Liver (tissue), 9 donors: Measurements from ENCODE around the gene MID2. TPM values are rescaled to one million over a fixed set of nuclear protein-coding genes. Genes with fewer than 3 reads are reported as not detected.

Experiments
- DNase-seq: peaks from one replicate; pipeline ENCODE4 v3.0.0-alpha.2; 2017; ENCODE audit warnings: low spot score
- H3K27ac ChIP-seq, 2 donors: one replicate each; pipeline ENCODE4 v1.7.0; 2013; ENCODE audit warnings: inconsistent platforms in 2 of 2, low read length in 2 of 2, control low read depth in 1 of 2, low read depth in 1 of 2, mild to moderate bottlenecking in 1 of 2
- H3K27me3 ChIP-seq, 4 donors: one replicate each; pipeline versions ENCODE4 v1.6.1 to v1.7.0; 2013; ENCODE audit warnings: low read length in 3 of 4, inconsistent platforms in 1 of 4, mild to moderate bottlenecking in 1 of 4, moderate library complexity in 1 of 4; ENCODE audit not compliant: control insufficient read depth in 4 of 4, insufficient read depth in 4 of 4
- H3K36me3 ChIP-seq, 4 donors: one replicate each; pipeline versions ENCODE4 v1.6.1 to v1.7.0; 2013; ENCODE audit warnings: low read length in 3 of 4, mild to moderate bottlenecking in 3 of 4, low read depth in 1 of 4, moderate library complexity in 1 of 4; ENCODE audit not compliant: control insufficient read depth in 4 of 4, insufficient read depth in 3 of 4
- H3K4me1 ChIP-seq, 4 donors: one replicate each; pipeline versions ENCODE4 v1.6.1 to v1.7.0; 2013; ENCODE audit warnings: low read length in 3 of 4, mild to moderate bottlenecking in 3 of 4, moderate library complexity in 1 of 4; ENCODE audit not compliant: control insufficient read depth in 4 of 4, insufficient read depth in 4 of 4
- H3K4me3 ChIP-seq, 3 donors: one replicate each; pipeline versions ENCODE4 v1.6.1 to v1.7.0; 2013; ENCODE audit warnings: low read length in 3 of 3, control low read depth in 1 of 3, low read depth in 1 of 3, mild to moderate bottlenecking in 1 of 3
- H3K9ac ChIP-seq, 2 donors: one replicate each; pipeline ENCODE4 v1.7.0; 2013; ENCODE audit warnings: low read length in 2 of 2, mild to moderate bottlenecking in 2 of 2, moderate library complexity in 2 of 2, control low read depth in 1 of 2, low read depth in 1 of 2
- H3K9me3 ChIP-seq, 4 donors: one replicate each; pipeline versions ENCODE4 v1.6.1 to v1.7.0; 2013; ENCODE audit warnings: low read length in 3 of 4; ENCODE audit not compliant: control insufficient read depth in 4 of 4
- ATF3 ChIP-seq: IDR thresholded peaks from 2 replicates; pipeline ENCODE4 v1.6.1; 2016; ENCODE audit warnings: antibody characterized with exemption
- EGR1 ChIP-seq, 2 donors: IDR thresholded peaks; 2 replicates each; pipeline ENCODE4 v1.6.1; 2016 to 2018; ENCODE audit warnings: antibody characterized with exemption in 2 of 2, low read depth in 2 of 2
- FOXA1 ChIP-seq: IDR thresholded peaks from 2 replicates; pipeline ENCODE4 v1.6.1; 2016; ENCODE audit warnings: antibody characterized with exemption
- FOXA2 ChIP-seq: IDR thresholded peaks from 2 replicates; pipeline ENCODE4 v1.6.1; 2016; ENCODE audit warnings: antibody characterized with exemption
- GABPA ChIP-seq, 2 donors: IDR thresholded peaks in 1 of 2; conservative IDR thresholded peaks in 1 of 2; 2 replicates each; pipeline ENCODE4 v1.6.1; 2016; ENCODE audit warnings: antibody characterized with exemption in 2 of 2, mild to moderate bottlenecking in 1 of 2, moderate library complexity in 1 of 2
- HNF4A ChIP-seq, 2 donors: conservative IDR thresholded peaks; 2 replicates each; pipeline ENCODE4 v1.6.1; 2016; ENCODE audit warnings: antibody characterized with exemption in 2 of 2, mild to moderate bottlenecking in 2 of 2
- JUND ChIP-seq, 2 donors: IDR thresholded peaks; 2 replicates each; pipeline ENCODE4 v1.6.1; 2016; ENCODE audit warnings: antibody characterized with exemption in 2 of 2
- MAX ChIP-seq: IDR thresholded peaks from 2 replicates; pipeline ENCODE4 v1.6.1; 2016; ENCODE audit warnings: antibody characterized with exemption
- RAD21 ChIP-seq, 2 donors: IDR thresholded peaks; 2 replicates each; pipeline ENCODE4 v1.6.1; 2016; ENCODE audit warnings: antibody characterized with exemption in 2 of 2, mild to moderate bottlenecking in 2 of 2
- REST ChIP-seq: IDR thresholded peaks from 2 replicates; pipeline ENCODE4 v1.6.1; 2016; ENCODE audit warnings: antibody characterized with exemption, mild to moderate bottlenecking
- RXRA ChIP-seq, 2 donors: IDR thresholded peaks; 2 replicates each; pipeline ENCODE4 v1.6.1; 2017 to 2018; ENCODE audit warnings: antibody characterized with exemption in 2 of 2, mild to moderate bottlenecking in 1 of 2
- SP1 ChIP-seq: IDR thresholded peaks from 2 replicates; pipeline ENCODE4 v1.6.1; 2018; ENCODE audit warnings: antibody characterized with exemption, mild to moderate bottlenecking
- TAF1 ChIP-seq: conservative IDR thresholded peaks from 2 replicates; pipeline ENCODE4 v1.6.1; 2016; ENCODE audit warnings: antibody characterized with exemption, mild to moderate bottlenecking
- YY1 ChIP-seq: IDR thresholded peaks from 2 replicates; pipeline ENCODE4 v1.6.1; 2016; ENCODE audit warnings: antibody characterized with exemption, mild to moderate bottlenecking
- WGBS: extraction: QIAGEN DNeasy Blood & Tissue Kit; methylation state at CpG from one replicate; pipeline ENCODE4 v1.1.7; 2013; 5-methylcytosine and 5-hydroxymethylcytosine counted together
- polyA plus RNA-seq, 2 donors: library from polyadenylated mRNA; stranded (reverse) in 1 of 2; unstranded in 1 of 2; fragments of 200-250 nt in 1 of 2; fragments of >200 nt in 1 of 2; fragmentation: Nextera tagmentation in 1 of 2; extraction: Ambion mirVana in 1 of 2; gene quantifications; one replicate each; pipeline versions ENCODE4 v1.2.1 to v1.2.3, GENCODE V29; 2013 to 2015
- total RNA-seq, 2 donors: library from RNA; depleted of rRNA; stranded (reverse); fragments of >200 nt; gene quantifications; one replicate each; pipeline ENCODE4 v1.2.3, GENCODE V29; 2014
- TF ChIP-seq, protein P1 (sequence below): IDR thresholded peaks from 2 replicates; pipeline ENCODE4 v1.6.1; 2016; ENCODE audit warnings: antibody characterized with exemption
- TF ChIP-seq, protein P2 (sequence below): fragments of 150-350 bp; IDR thresholded peaks from 2 replicates; pipeline ENCODE4 v1.5.1; 2017; ENCODE audit warnings: improper control_type of control experiment, low read depth, low read length; ENCODE audit not compliant: missing input control
- donor health status: healthy.
- donor health status: healthy.
- donor health status: healthy.
- donor health status: healthy.
- donor health status: healthy.

MID2 gene
- total and polyA plus RNA-seq, 4 donors = 2.2 to 12.2 (median 3.7) TPM

DNA sequence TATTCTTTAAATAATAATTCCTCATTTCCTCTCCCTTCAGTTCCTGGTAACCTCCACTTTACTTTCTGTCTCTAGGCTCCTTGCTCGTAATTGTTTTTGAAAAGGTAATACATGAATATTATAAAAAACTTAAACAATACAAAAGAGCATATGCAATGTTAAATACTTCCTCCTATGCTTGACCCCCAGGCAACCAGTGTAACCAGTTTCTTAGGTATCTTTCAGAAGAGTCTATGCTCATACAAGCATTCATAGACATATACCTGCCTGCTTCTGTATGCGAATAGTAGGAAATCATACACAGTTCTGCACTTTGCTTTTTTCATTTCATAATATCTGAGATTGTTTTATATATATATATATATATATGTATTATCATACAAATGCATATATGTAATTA lies 2.6 kb upstream of the MID2 start (continued):
- TF ChIP-seq, protein P1, sequence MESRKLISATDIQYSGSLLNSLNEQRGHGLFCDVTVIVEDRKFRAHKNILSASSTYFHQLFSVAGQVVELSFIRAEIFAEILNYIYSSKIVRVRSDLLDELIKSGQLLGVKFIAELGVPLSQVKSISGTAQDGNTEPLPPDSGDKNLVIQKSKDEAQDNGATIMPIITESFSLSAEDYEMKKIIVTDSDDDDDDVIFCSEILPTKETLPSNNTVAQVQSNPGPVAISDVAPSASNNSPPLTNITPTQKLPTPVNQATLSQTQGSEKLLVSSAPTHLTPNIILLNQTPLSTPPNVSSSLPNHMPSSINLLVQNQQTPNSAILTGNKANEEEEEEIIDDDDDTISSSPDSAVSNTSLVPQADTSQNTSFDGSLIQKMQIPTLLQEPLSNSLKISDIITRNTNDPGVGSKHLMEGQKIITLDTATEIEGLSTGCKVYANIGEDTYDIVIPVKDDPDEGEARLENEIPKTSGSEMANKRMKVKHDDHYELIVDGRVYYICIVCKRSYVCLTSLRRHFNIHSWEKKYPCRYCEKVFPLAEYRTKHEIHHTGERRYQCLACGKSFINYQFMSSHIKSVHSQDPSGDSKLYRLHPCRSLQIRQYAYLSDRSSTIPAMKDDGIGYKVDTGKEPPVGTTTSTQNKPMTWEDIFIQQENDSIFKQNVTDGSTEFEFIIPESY = no peak
- no peak for TF ChIP-seq EGR1 (IDR thresholded peaks at IDR 0.05; ENCODE audit: low read depth in 2 of 2)
- no peak for TF ChIP-seq GABPA (IDR thresholded peaks at IDR 0.05 in 1 of 2, conservative IDR thresholded peaks at IDR 0.05 in 1 of 2)
- TF ChIP-seq JUND (IDR thresholded peaks at IDR 0.05) = no peak
- no peak for TF ChIP-seq TAF1
- no peak for TF ChIP-seq MAX
- TF ChIP-seq SP1 = no peak
- no peak for TF ChIP-seq FOXA1
- TF ChIP-seq FOXA2 = no peak
- no peak for TF ChIP-seq HNF4A (conservative IDR thresholded peaks at IDR 0.05)
- TF ChIP-seq YY1 = no peak
- TF ChIP-seq RAD21 (IDR thresholded peaks at IDR 0.05) = no peak
- no peak for TF ChIP-seq RXRA (IDR thresholded peaks at IDR 0.05)

DNA sequence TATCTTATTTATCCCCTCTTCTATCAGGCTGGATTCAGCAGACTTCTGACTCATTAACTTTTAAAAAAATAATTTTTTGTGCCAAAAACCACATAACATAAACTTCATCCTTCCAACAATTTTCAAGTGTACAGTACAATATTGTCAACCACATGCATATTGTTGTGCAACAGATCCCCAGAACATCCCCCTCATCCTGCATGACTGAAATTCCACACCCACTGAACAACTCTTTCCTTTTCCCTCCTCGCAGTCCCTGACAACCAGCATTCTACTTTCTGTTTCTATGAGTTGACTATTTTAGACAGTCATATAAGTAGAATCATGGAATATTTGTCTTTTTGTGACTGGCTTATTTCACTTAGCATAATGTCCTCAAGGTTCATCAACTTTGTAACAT lies 2.2 kb upstream of the MID2 start:
- H3K9ac ChIP-seq = no peak overlapping the region
- 55% methylated on average over 1 of the region's 1 CpG for WGBS
- H3K9me3 ChIP-seq = peaks cover 0 to 8% (median 2%) of the 10 kb centered on the region in 4 donors
- no peak for DNase-seq
- no peak overlapping the region for H3K4me3 ChIP-seq
- no peaks in the 10 kb centered on the region for H3K36me3 ChIP-seq
- TF ChIP-seq ATF3 (no peak), REST (no peak), MAX (no peak), EGR1 (IDR thresholded peaks at IDR 0.05; ENCODE audit: low read depth in 2 of 2) (no peak), HNF4A (conservative IDR thresholded peaks at IDR 0.05) (no peak), FOXA1 (no peak)
- TF ChIP-seq, protein P2, sequence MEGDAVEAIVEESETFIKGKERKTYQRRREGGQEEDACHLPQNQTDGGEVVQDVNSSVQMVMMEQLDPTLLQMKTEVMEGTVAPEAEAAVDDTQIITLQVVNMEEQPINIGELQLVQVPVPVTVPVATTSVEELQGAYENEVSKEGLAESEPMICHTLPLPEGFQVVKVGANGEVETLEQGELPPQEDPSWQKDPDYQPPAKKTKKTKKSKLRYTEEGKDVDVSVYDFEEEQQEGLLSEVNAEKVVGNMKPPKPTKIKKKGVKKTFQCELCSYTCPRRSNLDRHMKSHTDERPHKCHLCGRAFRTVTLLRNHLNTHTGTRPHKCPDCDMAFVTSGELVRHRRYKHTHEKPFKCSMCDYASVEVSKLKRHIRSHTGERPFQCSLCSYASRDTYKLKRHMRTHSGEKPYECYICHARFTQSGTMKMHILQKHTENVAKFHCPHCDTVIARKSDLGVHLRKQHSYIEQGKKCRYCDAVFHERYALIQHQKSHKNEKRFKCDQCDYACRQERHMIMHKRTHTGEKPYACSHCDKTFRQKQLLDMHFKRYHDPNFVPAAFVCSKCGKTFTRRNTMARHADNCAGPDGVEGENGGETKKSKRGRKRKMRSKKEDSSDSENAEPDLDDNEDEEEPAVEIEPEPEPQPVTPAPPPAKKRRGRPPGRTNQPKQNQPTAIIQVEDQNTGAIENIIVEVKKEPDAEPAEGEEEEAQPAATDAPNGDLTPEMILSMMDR = no peak
- no peak overlapping the region for H3K27ac ChIP-seq
- H3K27me3 ChIP-seq = peaks cover 0 to 3% (median 0%) of the 10 kb centered on the region in 4 donors
- peaks cover 0 to 5% (median under 1%) of the 10 kb centered on the region in 4 donors for H3K4me1 ChIP-seq
